Endodermal cell (in vitro differentiated cells): ENCODE results near the gene FCRL6. TPM values are rescaled to one million over a fixed set of nuclear protein-coding genes. Genes with fewer than 3 reads are reported as not detected.

ENCODE experiments used
- DNase-seq: peaks from one replicate; pipeline ENCODE4 v3.0.0-alpha.2; 2017
- H3K27ac ChIP-seq: 2 replicates; pipeline ENCODE4 v1.5.1; 2013; ENCODE audit warnings: mild to moderate bottlenecking, low read depth, low read length, moderate library complexity
- H3K27me3 ChIP-seq: 2 replicates; pipeline ENCODE4 v1.6.1; 2013; ENCODE audit warnings: mild to moderate bottlenecking, low read length, moderate library complexity; ENCODE audit not compliant: insufficient read depth, control insufficient read depth, poor library complexity, severe bottlenecking
- H3K36me3 ChIP-seq: 2 replicates; pipeline ENCODE4 v1.7.0; 2013; ENCODE audit warnings: mild to moderate bottlenecking, low read length, moderate library complexity; ENCODE audit not compliant: control insufficient read depth, insufficient read depth
- H3K4me1 ChIP-seq: one replicate; pipeline ENCODE4 v1.7.0; 2013; ENCODE audit warnings: low read length; ENCODE audit not compliant: control insufficient read depth, insufficient read depth
- H3K4me3 ChIP-seq: 2 replicates; pipeline ENCODE4 v1.5.1; 2013; ENCODE audit warnings: mild to moderate bottlenecking, low read length, moderate library complexity
- H3K9ac ChIP-seq: 2 replicates; pipeline ENCODE4 v1.6.1; 2013; ENCODE audit warnings: mild to moderate bottlenecking, low read length, moderate library complexity; ENCODE audit not compliant: poor library complexity, severe bottlenecking; ENCODE audit errors: extremely low read depth
- H3K9me3 ChIP-seq: 2 replicates; pipeline ENCODE4 v1.6.1; 2013; ENCODE audit warnings: mild to moderate bottlenecking, low read length, moderate library complexity; ENCODE audit not compliant: control insufficient read depth
- H3K27ac Mint-ChIP-seq: 2 replicates; pipeline ENCODE4 v1.8.0; 2020; ENCODE audit warnings: mixed read lengths
- H3K27me3 Mint-ChIP-seq: 2 replicates; pipeline ENCODE4 v1.8.0; 2021; ENCODE audit warnings: mild to moderate bottlenecking, mixed read lengths; ENCODE audit not compliant: insufficient read depth
- H3K36me3 Mint-ChIP-seq: 2 replicates; pipeline ENCODE4 v1.8.0; 2020; ENCODE audit warnings: low read depth, mixed read lengths
- H3K4me1 Mint-ChIP-seq: 2 replicates; pipeline ENCODE4 v1.8.0; 2020; ENCODE audit warnings: mixed read lengths
- H3K4me3 Mint-ChIP-seq: 2 replicates; pipeline ENCODE4 v1.8.0; 2020; ENCODE audit warnings: mild to moderate bottlenecking, moderate library complexity, mixed read lengths
- H3K9me3 Mint-ChIP-seq: 2 replicates; pipeline ENCODE4 v1.8.0; 2020; ENCODE audit warnings: mild to moderate bottlenecking, mixed read lengths
- CTCF ChIP-seq: fragments of 200-600 bp; sonication (generic); conservative IDR thresholded peaks from 2 replicates; pipeline ENCODE4 v1.5.0; 2021; ENCODE audit warnings: antibody characterized with exemption, mild to moderate bottlenecking
- WGBS, 2 experiments: methylation state at CpG; one replicate each; pipeline versions ENCODE4 v1.1.5 to v1.1.7; 2013; ENCODE audit warnings: missing lambda C conversion rate in 2 of 2, mixed read lengths in 1 of 2; ENCODE audit not compliant: insufficient coverage in 1 of 2, insufficient read length in 1 of 2; 5-methylcytosine and 5-hydroxymethylcytosine counted together
- total RNA-seq, 2 donors: library from RNA; stranded (reverse); fragmentation: NEBNext Ultra II Directional in 1 of 2; extraction: Animal tissue kit (Norgen Biotek cat#: 25700) in 1 of 2; gene quantifications; 2 replicates in 1 of 2; 3 replicates in 1 of 2; pipeline ENCODE4 v1.2.1, GENCODE V29; 2021

The FCRL6 gene
- total RNA-seq, 2 donors from 2014 or later = not detected

DNA sequence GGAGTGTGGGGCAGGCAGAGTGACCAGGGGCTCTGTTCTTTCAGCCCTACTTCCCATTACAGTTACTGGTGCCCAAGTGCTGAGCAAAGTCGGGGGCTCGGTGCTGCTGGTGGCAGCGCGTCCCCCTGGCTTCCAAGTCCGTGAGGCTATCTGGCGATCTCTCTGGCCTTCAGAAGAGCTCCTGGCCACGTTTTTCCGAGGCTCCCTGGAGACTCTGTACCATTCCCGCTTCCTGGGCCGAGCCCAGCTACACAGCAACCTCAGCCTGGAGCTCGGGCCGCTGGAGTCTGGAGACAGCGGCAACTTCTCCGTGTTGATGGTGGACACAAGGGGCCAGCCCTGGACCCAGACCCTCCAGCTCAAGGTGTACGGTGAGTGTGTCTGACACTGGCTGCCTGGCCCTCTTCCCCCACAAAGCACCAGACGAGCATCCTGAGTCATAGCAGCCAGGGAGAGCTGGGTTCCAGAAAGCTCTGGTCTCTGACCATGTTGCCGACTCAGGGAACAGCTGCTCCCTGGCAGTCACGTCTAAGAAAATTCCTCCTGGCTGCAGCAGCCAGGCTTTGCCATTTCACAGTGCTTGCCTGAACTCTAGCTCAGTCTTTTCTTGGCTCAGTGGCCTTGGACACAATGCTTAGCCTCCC, 27.8 kb downstream of the FCRL6 start:
- Histone ChIP-seq H3K9me3 (no peaks in the 10 kb centered on the region), H3K9ac (no peak overlapping the region), H3K27ac (no peak overlapping the region), H3K4me3 (no peak overlapping the region), H3K27me3 (peaks cover 69% of the 10 kb centered on the region), H3K4me1 (peaks cover 6% of the 10 kb centered on the region), H3K36me3 (no peaks in the 10 kb centered on the region)
- no peak overlapping the region for H3K27ac Mint-ChIP-seq
- H3K4me3 Mint-ChIP-seq = no peak overlapping the region
- DNase-seq = no peak
- H3K27me3 Mint-ChIP-seq = peaks cover 78% of the 10 kb centered on the region
- TF ChIP-seq CTCF = no peak
- H3K36me3 Mint-ChIP-seq = no peaks in the 10 kb centered on the region
- H3K4me1 Mint-ChIP-seq = peaks cover 26% of the 10 kb centered on the region
- WGBS, 2 experiments = 85% methylated on average over 15 to 18 of the region's 18 CpGs
- no peaks in the 10 kb centered on the region for H3K9me3 Mint-ChIP-seq

- Mint-ChIP-seq H3K27ac (no peak overlapping the region), H3K4me1 (peaks cover 20% of the 10 kb centered on the region)
Measured at GRCh38 chr1:159830722-159831121, 28.6 kb downstream of the FCRL6 start.

GRCh38 chr1:159831412-159832141, 29.4 kb downstream of the FCRL6 start:
- Histone ChIP-seq H3K27ac (no peak overlapping the region), H3K4me1 (peaks cover 6% of the 10 kb centered on the region), H3K9ac (no peak overlapping the region), H3K4me3 (no peak overlapping the region), H3K9me3 (no peaks in the 10 kb centered on the region), H3K27me3 (peaks cover 71% of the 10 kb centered on the region), H3K36me3 (no peaks in the 10 kb centered on the region)
- DNase-seq = no peak
- Mint-ChIP-seq H3K36me3 (no peaks in the 10 kb centered on the region), H3K4me1 (peaks cover 28% of the 10 kb centered on the region), H3K27me3 (peaks cover 74% of the 10 kb centered on the region), H3K9me3 (no peaks in the 10 kb centered on the region), H3K27ac (no peak overlapping the region), H3K4me3 (no peak overlapping the region)
- 41% methylated on average over 3 to 7 of the region's 7 CpGs for WGBS, 2 experiments
- TF ChIP-seq CTCF = no peak

More at GRCh38 chr1:159830722-159831121, 28.6 kb downstream of the FCRL6 start:
- DNase-seq = no peak
- Mint-ChIP-seq H3K36me3 (no peaks in the 10 kb centered on the region), H3K9me3 (no peaks in the 10 kb centered on the region), H3K27me3 (peaks cover 78% of the 10 kb centered on the region), H3K4me3 (no peak overlapping the region)
- H3K9ac ChIP-seq = no peak overlapping the region
- H3K4me3 ChIP-seq = no peak overlapping the region
- no peaks in the 10 kb centered on the region for H3K36me3 ChIP-seq
- WGBS, 2 experiments = 90 to 95% methylated on average over 6 to 8 of the region's 8 CpGs
- TF ChIP-seq CTCF = no peak
- peaks cover 6% of the 10 kb centered on the region for H3K4me1 ChIP-seq
- no peaks in the 10 kb centered on the region for H3K9me3 ChIP-seq
- H3K27ac ChIP-seq = no peak overlapping the region
- peaks cover 77% of the 10 kb centered on the region for H3K27me3 ChIP-seq
